ENCODE measurements around the gene OTOP2.

OTOP2 gene

DNA sequence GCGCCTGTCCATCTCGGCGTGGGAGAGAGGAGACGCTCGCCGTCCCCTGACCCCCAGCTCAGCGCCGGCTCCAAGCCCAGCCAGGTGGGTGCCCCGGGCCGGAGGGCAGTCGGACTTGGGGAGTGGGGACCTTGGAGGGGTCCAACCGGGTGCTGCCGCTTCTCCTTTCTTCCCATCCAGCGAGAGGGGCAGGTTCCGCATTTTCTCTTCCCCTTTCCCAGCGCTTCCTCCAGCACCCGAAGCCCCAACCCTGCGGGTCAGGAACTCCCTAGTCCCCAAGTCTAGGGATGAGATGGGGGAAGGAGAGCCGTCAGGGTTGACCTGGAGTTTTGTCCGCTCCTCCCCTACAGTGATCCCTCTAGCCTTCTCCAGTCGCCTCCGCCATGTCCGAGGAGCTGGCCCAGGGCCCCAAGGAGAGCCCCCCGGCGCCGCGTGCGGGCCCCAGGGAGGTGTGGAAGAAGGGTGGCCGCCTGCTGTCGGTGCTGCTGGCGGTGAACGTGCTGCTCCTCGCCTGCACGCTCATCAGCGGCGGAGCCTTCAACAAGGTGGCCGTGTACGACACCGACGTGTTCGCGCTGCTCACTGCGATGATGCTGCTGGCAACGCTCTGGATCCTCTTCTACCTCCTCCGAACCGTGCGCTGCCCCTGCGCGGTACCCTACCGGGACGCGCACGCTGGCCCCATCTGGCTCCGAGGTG lies at the start of gene OTOP2:
Gene OTOP2, plus strand, starts transcription at position 24 of the 699 bp plus-strand sequence. Its CDS starts 360 bp downstream, at position 384.
- DNase-seq (ENCODE audit: insufficient read length, low spot score), result no peak
- no peak for FAIRE-seq

DNA sequence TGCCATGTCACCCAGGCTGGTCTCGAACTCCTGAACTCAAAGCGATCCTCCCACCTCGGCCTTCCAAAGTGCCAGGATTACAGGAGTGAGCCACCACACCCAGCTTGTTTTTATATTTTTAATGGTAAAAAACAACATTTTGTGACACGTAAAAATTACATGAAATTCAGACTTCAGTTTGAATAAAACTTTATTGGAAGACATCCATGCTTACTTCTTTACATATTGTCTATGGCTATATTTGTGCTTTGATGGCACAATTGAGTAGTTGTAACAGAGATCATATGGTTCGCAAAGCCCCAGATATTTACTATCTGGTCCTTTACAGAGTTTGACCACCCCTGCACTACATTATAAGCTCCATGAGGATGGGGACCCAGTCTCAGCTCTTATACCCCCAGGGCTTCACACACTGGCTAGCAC lies 49.4 kb upstream of the OTOP2 start:
- DNase-seq (ENCODE audit: insufficient read length, low spot score) (no peak), FAIRE-seq (no peak)

- no peak for FAIRE-seq
- DNase-seq (ENCODE audit: insufficient read length, low spot score), result no peak
Measured at GRCh38 chr17:74875155-74875976, 48.7 kb upstream of the OTOP2 start.

GRCh38 chr17:74875977-74876593 lies 48.0 kb upstream of the OTOP2 start:
- FAIRE-seq, result no peak
- DNase-seq (ENCODE audit: insufficient read length, low spot score), result no peak

GRCh38 chr17:74877592-74878548 lies 46.2 kb upstream of the OTOP2 start:
- no peak for FAIRE-seq

GRCh38 chr17:74878658-74879057 lies 45.4 kb upstream of the OTOP2 start:
- DNase-seq (ENCODE audit: insufficient read length, low spot score) (no peak), FAIRE-seq (no peak)

More at GRCh38 chr17:74877592-74878548, 46.2 kb upstream of the OTOP2 start:
- no peak for DNase-seq (ENCODE audit: insufficient read length, low spot score)

- FAIRE-seq, result no peak
Measured at GRCh38 chr17:74879308-74879707, 44.8 kb upstream of the OTOP2 start.

DNA sequence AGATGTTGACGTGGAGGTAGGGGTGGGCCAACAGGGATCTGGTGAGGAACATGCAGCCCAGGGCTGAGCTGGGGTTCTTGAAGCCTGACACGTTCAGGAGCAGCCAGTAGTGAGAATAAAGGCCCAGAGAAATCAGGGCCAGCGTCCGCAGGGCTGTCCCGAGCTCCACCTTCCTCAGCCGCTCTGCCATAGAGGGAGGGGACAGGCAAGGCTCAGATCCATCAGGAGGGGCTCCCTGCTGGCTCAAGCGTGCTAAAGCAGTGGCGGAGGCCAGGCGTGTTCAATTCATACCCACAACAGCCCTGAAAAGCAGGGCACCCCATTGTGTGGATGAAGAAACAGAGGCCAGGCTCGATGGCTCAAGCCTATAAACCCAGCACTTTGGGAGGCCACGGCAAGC lies 43.0 kb upstream of the OTOP2 start:
- FAIRE-seq, result no peak
- no peak for DNase-seq (ENCODE audit: insufficient read length, low spot score)

More at GRCh38 chr17:74879308-74879707, 44.8 kb upstream of the OTOP2 start:
- DNase-seq (ENCODE audit: insufficient read length, low spot score), result no peak

DNA sequence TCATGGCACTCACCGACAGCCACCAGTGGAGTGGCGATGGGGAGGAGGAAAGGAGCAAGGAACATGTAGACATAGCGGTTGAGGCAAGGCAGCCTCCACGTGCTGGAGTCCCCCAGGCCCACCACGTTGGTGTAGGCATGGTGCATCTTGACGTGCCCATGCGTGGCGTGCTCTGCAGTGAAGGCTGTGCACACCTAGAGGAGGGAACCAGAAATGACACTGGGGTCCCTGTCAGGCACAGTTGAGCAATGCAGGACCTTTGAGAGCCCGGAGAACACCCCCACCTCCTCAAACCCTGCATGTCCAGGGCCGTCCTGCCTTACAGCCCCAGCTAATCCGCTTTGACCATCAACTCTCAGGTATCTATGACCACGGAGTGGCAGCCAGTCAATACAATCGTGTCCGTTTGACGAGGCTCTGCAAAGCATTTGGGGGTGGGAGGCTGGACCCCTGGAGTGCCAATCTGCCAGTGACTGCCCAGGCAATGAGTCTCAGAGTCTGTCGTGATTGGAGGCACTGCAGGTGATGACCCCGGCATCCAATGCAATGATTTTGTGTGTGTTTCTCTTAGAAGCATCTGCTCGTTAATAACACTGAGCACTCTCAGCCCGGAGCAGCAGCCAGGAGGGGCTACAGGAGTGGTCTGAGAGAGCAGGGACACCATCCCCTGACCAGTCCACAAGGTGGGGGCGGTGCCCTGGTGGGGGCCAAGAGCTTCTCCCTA lies 41.4 kb upstream of the OTOP2 start:
- no peak for FAIRE-seq
- DNase-seq (ENCODE audit: insufficient read length, low spot score), result no peak

GRCh38 chr17:74883241-74883745 lies 40.8 kb upstream of the OTOP2 start:
- FAIRE-seq, result no peak
- no peak for DNase-seq (ENCODE audit: insufficient read length, low spot score)

DNA sequence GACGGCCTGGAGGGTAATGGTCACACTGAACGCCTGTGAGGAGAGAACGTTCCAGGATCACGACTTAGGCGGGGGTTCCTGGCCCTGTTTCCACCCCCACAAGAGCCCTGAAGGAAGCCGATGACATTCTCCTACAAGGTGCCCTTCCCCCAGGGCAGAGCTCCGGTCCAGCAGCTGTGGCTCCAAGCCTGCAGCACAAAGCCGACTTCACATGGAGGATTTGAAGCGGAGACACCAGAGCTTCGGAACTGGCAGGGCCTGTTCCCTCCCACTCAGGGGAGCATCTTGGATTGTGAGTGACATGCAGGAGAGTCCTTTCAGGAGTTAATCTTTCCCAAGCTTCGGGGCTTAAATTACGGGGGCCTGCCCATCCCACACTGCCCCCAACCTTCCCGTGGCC lies 35.6 kb upstream of the OTOP2 start:
- DNase-seq (ENCODE audit: insufficient read length, low spot score) (no peak), FAIRE-seq (no peak)

GRCh38 chr17:74890554-74890953 lies 33.5 kb upstream of the OTOP2 start:
- no peak for DNase-seq (ENCODE audit: insufficient read length, low spot score)
- FAIRE-seq, result no peak

GRCh38 chr17:74892013-74892841 lies 31.8 kb upstream of the OTOP2 start:
- no peak for DNase-seq (ENCODE audit: insufficient read length, low spot score)
- no peak for FAIRE-seq

GRCh38 chr17:74892974-74893911 lies 30.8 kb upstream of the OTOP2 start, which contains the start of gene FADS6:
TSS of gene FADS6 (minus strand) at chr17:74893633. CDS start at chr17:74893595, 38 bp downstream.
- DNase-seq (ENCODE audit: insufficient read length, low spot score) (no peak), FAIRE-seq (no peak)

DNA sequence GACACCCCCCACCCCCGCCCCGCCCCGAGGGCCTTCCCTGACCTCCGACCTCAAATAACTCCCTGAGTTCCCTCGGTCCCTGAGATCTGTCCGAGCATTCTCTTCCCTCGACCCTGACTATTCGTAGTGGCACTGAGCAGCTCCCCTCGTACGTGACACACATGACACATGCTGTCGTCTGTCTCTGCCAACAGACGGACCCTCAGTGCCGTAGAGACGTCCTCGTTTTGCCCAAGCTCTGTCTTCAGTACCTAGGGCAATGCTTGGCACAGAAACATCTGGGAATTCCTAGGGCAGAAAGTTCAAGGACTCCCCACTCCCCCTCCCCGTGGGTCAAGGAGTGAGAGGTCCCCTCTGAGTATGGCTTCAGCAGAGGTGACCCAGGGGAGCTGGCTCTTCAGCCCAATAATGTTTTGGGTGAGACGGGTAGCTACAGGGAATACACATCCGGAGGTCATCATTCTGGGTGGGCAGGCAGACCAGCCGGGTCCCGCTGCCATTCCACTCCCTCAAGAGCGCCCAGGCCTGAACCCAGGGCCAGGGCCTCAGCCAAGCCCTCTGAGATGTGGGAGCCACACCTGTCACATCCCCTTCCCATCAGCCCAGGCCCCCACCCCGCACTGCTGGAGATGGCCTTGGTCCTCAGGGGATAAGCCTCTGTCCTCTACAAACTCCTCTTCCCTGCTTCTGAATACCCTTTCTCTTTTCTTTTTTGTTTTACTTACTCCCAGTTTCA lies 30.0 kb upstream of the OTOP2 start:
- DNase-seq (ENCODE audit: insufficient read length, low spot score), result no peak
- FAIRE-seq, result no peak

DNA sequence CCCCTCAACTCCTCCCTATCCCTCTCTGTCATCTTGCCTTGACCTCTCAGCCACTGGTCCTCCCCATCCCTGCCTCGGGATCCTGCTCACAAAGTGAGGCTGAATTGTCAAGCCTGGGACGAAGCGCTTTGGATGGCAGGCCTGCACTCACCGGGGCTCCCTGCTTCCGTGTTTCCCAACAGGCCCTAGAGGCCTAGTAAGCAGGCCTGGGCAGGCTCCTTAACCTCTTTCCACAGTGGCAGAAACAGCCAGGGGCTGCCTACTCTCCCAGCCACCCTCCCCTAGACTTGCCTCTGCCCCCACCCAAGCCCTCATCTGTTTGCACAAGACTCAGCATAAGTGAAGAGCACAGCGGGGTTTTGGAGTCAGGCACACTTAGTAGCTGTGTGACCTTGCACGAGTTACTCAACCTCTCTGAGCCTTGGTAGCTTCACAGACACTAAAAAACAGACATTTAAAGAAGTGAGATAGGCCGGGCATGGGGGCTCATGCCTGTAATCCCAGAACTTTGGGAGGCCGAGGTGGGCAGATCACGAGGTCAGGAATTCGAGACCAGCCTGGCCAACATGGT lies 25.6 kb upstream of the OTOP2 start:
- FAIRE-seq, result no peak
- DNase-seq (ENCODE audit: insufficient read length, low spot score), result no peak
